Esophagus muscularis mucosa (tissue), 4 donors: Measurements from ENCODE around the gene OR52I1. TPM values are rescaled to one million over a fixed set of nuclear protein-coding genes. Genes with fewer than 3 reads are reported as not detected.

Experiments
- DNase-seq: peaks from one replicate; pipeline ENCODE4 v3.0.0-alpha.2; 2017; ENCODE audit errors: extremely low spot score
- H3K27ac ChIP-seq, 4 donors: fragments of 200-600 bp; sonication (generic); replicated peaks in 1 of 4; 1 replicate in 3 of 4; 2 replicates in 1 of 4; pipeline ENCODE4 v1.5.1; 2016 to 2019; ENCODE audit warnings: mild to moderate bottlenecking in 1 of 4
- H3K27me3 ChIP-seq, 4 donors: fragments of 200-600 bp; sonication (generic); one replicate each; pipeline versions ENCODE4 v1.5.1 to v1.6.0; 2016 to 2019
- H3K36me3 ChIP-seq, 4 donors: fragments of 200-600 bp; sonication (generic); one replicate each; pipeline ENCODE4 v1.5.1; 2016 to 2019
- H3K4me1 ChIP-seq, 4 donors: fragments of 200-600 bp; sonication (generic); one replicate each; pipeline ENCODE4 v1.5.1; 2016 to 2019
- H3K4me3 ChIP-seq, 4 donors: fragments of 200-600 bp; sonication (generic); 1 replicate in 2 of 4; 2 replicates in 2 of 4; pipeline ENCODE4 v1.5.1; 2016 to 2019; ENCODE audit warnings: mild to moderate bottlenecking in 4 of 4, moderate library complexity in 1 of 4
- H3K9me3 ChIP-seq, 4 donors: fragments of 200-600 bp; sonication (generic); 1 replicate in 3 of 4; 2 replicates in 1 of 4; pipeline ENCODE4 v1.5.1; 2016 to 2019
- CTCF ChIP-seq, 3 experiments: fragments of 200-600 bp in 2 of 3; fragments of 450-650 bp in 1 of 3; sonication (generic) in 2 of 3; IDR thresholded peaks; one replicate each; pipeline ENCODE4 v1.5.1; 2017 to 2019; ENCODE audit warnings: antibody characterized with exemption in 3 of 3, mild to moderate bottlenecking in 2 of 3, moderate library complexity in 1 of 3
- EP300 ChIP-seq: sonication (generic); formaldehyde crosslinking; IDR thresholded peaks from one replicate; pipeline ENCODE4 v1.6.1; 2017; ENCODE audit warnings: antibody characterized with exemption
- POLR2A ChIP-seq: fragments of 450-650 bp; IDR thresholded peaks from one replicate; pipeline ENCODE4 v1.6.1; 2017; ENCODE audit warnings: antibody characterized with exemption, moderate library complexity, mild to moderate bottlenecking, low read depth
- POLR2AphosphoS5 ChIP-seq, 2 donors: sonication (generic); formaldehyde crosslinking; IDR thresholded peaks; one replicate each; pipeline ENCODE4 v1.6.1; 2017; ENCODE audit warnings: antibody characterized with exemption in 2 of 2
- WGBS: methylation state at CpG from one replicate; pipeline ENCODE4 v1.1.5; 2018; 5-methylcytosine and 5-hydroxymethylcytosine counted together
- intact Hi-C: fragments of 100-400 bp; cut with DNase I; formaldehyde crosslinking; loops from one replicate; pipeline ENCODE4 v1.15.1; 2023
- total RNA-seq, 4 donors: library from RNA; depleted of rRNA; stranded (reverse); fragments of >200 nt; gene quantifications; one replicate each; pipeline versions ENCODE4 v1.1.0 to v1.2.1, GENCODE V29; 2016

OR52I1 gene
- total RNA-seq, 4 donors from 2014 or later: not detected

GRCh38 chr11:4610258-4610935 is 16.6 kb downstream of the OR52I1 start:
- 31% methylated on average over 3 of the region's 3 CpGs for WGBS
- no peaks in the 10 kb centered on the region for H3K27me3 ChIP-seq
- intact Hi-C loops: no loop called here
- no peak for DNase-seq
- H3K9me3 ChIP-seq: no peaks in the 10 kb centered on the region
- peaks cover 16 to 29% (median 21%) of the 10 kb centered on the region in 4 donors for H3K4me1 ChIP-seq
- peaks cover 0 to 2% (median under 1%) of the 10 kb centered on the region in 4 donors for H3K36me3 ChIP-seq
- H3K4me3 ChIP-seq: peak overlapping the region; percentile 5 to 35 (median 14)
- H3K27ac ChIP-seq: peak overlapping the region in 2 of 4 donors; percentile 12 to 30
- TF ChIP-seq POLR2A (no peak), CTCF (IDR thresholded peaks at IDR 0.05) (no peak), POLR2AphosphoS5 (IDR thresholded peaks at IDR 0.05) (no peak), EP300 (no peak)

DNA sequence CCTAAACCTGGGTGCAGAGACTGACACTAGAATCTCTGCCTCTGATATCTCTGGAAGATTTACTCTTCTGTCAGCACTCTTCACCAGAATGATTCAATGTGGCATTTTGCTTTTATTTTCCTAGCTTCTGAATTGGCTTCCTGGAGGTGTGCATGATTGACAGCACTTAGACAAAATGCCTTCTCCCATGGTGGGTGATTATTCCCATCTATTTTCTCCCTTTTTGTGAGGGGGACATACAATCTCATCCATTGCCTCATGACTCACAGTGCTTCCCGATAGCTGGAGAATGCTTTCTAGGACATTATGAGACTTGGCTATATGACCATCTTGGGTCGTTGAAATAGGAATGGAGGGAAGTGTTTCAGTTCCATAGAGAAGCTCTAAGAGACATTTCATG is 18.1 kb downstream of the OR52I1 start:
- Histone ChIP-seq H3K9me3 (no peaks in the 10 kb centered on the region), H3K4me3 (no peak overlapping the region), H3K27ac (no peak overlapping the region), H3K4me1 (peaks cover 7 to 13% (median 11%) of the 10 kb centered on the region in 4 donors), H3K27me3 (no peaks in the 10 kb centered on the region), H3K36me3 (no peaks in the 10 kb centered on the region)
- DNase-seq: no peak
- TF ChIP-seq POLR2A (no peak), POLR2AphosphoS5 (IDR thresholded peaks at IDR 0.05) (no peak), EP300 (no peak), CTCF (IDR thresholded peaks at IDR 0.05) (no peak)
- 92% methylated on average over 2 of the region's 2 CpGs for WGBS
- intact Hi-C loops: no loop called here

DNA sequence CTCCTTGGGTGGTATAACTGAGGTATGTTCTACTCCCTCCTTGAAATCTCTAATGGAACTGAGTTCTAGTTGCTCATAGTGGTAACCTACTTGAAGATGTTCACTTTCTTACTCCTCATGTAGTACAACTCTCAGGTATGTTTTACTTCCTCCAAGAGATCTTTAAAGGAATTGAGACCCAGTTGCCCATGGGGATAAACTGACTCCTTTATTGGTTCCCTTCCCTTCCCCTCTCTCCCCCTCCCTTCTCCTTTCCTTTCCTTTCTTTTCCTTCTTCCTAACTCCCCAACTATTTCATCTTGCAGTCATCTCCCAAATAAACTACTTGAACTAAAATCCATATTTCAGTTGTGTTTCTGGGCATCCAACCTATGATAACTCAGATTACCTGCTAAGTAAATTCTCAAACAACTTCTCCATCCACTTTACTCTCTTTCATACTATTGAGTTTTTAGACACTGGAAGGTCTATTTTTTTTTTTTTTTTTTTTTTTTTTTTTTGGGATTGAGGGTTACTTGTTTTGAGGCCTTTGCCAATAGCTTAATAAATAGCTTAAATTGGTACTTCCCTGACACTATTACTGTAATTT is 22.1 kb downstream of the OR52I1 start:
- H3K9me3 ChIP-seq: no peaks in the 10 kb centered on the region
- no peak overlapping the region for H3K4me3 ChIP-seq
- TF ChIP-seq EP300: no peak
- no peak for TF ChIP-seq POLR2A
- no peak for TF ChIP-seq POLR2AphosphoS5 (IDR thresholded peaks at IDR 0.05)
- no peak for TF ChIP-seq CTCF (IDR thresholded peaks at IDR 0.05)
- no peaks in the 10 kb centered on the region for H3K27me3 ChIP-seq
- H3K4me1 ChIP-seq: no peaks in the 10 kb centered on the region
- DNase-seq: no peak
- intact Hi-C loops: no loop called here
- no peak overlapping the region for H3K27ac ChIP-seq
- no peaks in the 10 kb centered on the region for H3K36me3 ChIP-seq

DNA sequence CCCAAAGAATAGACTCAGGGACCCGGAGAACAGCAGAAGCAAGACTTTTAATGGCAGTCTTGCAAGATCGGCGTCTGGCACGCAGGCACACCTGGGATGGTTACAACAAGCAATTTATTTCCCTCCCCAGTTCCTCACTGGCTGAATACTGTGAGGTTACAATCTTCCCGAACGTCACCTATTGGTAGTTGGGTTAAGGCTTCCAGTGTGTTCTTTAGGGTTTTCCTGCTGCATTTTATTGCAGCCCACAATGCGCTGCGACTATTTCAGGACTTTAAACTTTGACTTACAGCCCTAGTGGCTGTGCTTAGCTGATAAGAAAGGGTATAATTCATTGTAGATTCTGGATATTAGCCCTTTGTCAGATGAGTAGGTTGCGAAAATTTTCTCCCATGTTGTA is 25.7 kb downstream of the OR52I1 start:
- no peaks in the 10 kb centered on the region for H3K9me3 ChIP-seq
- H3K27me3 ChIP-seq: no peaks in the 10 kb centered on the region
- no peaks in the 10 kb centered on the region for H3K4me1 ChIP-seq
- H3K27ac ChIP-seq: no peak overlapping the region
- WGBS: 74% methylated on average over 9 of the region's 9 CpGs
- H3K36me3 ChIP-seq: no peaks in the 10 kb centered on the region
- H3K4me3 ChIP-seq: no peak overlapping the region
- TF ChIP-seq EP300 (no peak), POLR2A (no peak), CTCF (IDR thresholded peaks at IDR 0.05) (no peak), POLR2AphosphoS5 (IDR thresholded peaks at IDR 0.05) (no peak)
- DNase-seq: peak; percentile 39
- intact Hi-C loops: no loop called here
